CD4-positive, alpha-beta T cell treated with Interleukin-6 at 100 ng/mL for 8 hours (primary cell): ENCODE data around the gene WDFY3.

Experiments
- DNase-seq: peaks from one replicate; pipeline ENCODE4 v3.0.0-alpha.2; 2020; ENCODE audit warnings: mixed read lengths, low spot score

The WDFY3 gene, protein sequence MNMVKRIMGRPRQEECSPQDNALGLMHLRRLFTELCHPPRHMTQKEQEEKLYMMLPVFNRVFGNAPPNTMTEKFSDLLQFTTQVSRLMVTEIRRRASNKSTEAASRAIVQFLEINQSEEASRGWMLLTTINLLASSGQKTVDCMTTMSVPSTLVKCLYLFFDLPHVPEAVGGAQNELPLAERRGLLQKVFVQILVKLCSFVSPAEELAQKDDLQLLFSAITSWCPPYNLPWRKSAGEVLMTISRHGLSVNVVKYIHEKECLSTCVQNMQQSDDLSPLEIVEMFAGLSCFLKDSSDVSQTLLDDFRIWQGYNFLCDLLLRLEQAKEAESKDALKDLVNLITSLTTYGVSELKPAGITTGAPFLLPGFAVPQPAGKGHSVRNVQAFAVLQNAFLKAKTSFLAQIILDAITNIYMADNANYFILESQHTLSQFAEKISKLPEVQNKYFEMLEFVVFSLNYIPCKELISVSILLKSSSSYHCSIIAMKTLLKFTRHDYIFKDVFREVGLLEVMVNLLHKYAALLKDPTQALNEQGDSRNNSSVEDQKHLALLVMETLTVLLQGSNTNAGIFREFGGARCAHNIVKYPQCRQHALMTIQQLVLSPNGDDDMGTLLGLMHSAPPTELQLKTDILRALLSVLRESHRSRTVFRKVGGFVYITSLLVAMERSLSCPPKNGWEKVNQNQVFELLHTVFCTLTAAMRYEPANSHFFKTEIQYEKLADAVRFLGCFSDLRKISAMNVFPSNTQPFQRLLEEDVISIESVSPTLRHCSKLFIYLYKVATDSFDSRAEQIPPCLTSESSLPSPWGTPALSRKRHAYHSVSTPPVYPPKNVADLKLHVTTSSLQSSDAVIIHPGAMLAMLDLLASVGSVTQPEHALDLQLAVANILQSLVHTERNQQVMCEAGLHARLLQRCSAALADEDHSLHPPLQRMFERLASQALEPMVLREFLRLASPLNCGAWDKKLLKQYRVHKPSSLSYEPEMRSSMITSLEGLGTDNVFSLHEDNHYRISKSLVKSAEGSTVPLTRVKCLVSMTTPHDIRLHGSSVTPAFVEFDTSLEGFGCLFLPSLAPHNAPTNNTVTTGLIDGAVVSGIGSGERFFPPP (N-terminal part only)

DNA sequence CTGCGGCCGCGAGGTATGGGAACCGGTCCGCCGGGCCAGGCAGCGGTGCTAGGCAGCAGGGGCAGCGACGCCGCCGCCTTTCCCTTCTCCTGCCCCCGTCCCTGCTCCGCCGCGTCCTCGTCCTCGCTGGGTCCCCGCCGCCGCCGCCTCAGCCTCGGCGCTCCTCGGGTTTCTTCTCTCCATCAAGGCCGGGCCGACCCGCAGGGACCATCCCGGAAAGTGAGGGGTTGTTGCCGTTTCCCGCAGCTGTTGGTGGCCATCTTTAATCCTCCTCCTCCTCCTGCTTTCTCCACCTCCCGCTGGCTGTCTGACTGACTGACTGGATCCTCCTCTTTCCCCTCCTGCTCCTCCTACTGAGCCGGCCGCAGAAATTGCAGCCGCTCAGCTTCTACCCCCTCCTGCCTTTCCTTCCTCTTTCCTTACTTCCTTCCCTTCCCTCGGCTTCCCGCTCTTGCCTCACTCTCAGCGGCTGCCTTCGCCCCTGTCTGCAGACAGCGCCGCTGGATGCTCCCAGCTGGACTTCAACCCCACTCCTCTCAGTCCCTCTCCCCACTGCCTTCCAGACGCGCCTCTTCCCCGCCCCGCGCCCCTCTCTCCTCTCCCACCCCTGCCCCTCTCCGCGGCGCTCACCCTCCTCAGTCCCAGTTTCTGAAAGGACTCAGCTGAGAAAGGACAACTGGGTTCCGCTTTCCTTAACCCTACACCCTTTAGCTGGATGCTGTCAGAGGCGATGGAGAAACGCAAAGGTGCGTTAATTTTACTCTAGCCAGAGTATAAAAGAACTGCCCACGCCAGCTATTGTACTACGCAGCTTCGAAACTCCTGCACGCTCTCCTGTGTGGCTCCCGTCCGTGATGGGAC, at the start of gene WDFY3:
WDFY3 (minus strand) TSS at position 309 of the 861 bp plus-strand sequence. CDS start 106,099 bp downstream, outside the sequence.
- DNase-seq: no peak

DNA sequence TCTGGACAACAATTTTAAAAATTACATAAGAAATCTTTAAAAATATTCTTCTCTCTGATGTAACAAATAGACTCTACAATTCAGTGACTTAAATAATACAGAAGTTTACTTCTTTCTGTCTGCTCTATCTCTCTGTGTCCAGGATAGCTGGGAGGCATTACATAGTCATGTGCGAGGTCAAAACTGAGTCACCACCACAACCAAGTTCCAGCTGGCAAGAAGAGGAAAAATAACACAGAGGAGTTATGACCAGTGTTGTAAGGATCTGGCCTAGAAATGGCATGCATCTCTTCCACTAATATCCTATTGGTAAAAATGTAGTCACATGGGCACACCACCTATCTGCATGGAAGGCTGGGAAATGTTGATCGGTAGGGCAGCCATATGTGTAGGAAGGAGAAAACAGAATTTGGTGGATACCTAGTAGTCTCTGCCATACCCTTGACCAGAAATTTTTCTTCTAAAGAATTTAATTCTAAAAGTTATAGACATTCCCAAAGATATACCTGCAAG, 39.4 kb upstream of the WDFY3 start:
- no peak for DNase-seq

DNA sequence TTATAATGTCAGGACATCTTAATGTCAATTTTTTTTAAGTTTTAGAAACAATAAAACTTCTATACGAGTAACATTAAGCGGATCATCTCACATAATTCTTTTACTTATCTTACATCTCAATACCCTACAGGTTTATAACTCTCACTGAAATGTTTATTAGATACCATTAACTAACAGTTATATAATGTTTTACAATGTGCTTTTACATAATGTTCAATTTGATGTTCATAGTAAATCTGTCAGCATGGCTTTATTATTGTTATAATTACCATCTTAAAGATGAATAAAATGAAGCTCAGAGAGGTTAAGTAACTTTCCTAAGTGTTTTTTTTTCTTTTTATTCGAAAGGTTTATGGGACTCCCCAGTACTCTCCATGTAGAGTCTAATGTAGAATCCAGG, 33.9 kb upstream of the WDFY3 start:
- DNase-seq: no peak

DNA sequence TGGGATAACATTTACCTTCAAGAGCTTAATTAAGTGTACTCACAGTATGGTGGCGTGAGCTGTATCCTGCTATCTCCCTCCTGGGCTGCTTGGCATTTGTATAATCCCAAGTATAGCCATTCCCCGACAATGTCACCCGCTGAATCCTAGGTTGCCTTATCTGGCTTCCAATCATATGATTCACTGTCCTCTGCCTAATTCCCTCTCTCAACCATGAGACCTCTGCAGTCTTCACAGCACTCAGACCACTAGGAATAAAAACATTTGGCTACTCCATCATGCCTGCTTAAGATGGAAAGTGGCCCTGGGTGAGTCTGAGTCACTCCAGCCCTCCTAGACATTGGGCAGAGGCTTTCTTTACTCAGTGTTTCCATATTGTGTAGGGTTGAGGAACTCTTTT, 28.9 kb upstream of the WDFY3 start:
- DNase-seq: no peak

DNA sequence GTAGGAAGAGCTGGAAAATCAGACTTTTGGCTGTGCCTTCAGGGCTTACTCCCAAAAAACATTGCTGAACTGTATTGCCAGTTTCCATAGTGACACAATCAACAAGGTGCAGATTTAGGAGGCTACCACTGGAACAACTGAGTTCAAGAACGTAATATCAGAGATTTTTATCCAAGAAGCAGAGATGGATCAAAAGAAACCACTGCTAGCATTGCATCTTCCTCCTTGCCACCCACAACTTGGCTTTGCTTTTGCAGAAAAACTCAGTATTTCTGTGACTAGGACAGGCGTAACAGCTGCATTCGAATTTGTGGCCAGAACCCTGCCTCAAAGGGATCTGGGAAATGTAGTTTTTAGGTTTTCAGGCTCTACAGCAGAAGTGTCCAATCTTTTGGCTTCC, 27.8 kb upstream of the WDFY3 start:
- DNase-seq: no peak

DNA sequence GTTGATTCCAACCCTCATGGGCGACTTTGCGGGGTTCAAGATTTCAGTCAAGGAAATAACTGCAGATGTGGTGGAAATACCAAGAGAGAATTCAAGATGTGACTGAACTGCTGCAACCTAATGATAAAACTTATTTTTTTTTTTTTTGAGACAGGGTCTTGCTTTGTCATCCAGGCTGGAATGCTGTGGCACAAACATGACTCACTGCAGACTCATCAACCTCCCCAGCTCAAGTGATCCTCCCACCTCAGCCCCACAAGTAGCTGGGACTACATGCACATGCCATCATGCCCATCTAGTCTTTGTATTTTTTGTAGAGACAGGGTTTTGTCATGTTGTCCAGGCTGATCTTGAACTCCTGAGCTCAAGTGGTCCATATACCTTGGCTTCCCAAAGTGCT, 19.5 kb upstream of the WDFY3 start:
- no peak for DNase-seq

DNA sequence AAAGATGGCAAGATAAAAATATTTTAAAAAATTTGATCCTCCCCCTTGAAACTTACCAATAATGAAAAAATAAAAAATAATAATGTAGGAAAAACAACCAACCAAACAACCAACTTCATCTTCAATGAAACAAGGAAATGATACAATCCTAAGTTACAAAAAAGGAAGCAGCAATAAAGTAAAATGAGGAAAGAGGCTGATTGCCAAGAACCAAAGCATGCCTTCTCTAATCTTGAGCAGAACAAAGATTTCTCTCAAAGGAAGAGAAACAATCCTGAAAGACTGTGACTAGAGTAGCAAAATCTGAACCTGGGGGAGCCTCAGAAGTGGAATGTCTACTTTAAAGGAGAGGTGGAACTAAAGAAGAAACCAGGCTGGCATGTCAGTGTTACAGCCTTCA, 10.9 kb upstream of the WDFY3 start:
- no peak for DNase-seq

DNA sequence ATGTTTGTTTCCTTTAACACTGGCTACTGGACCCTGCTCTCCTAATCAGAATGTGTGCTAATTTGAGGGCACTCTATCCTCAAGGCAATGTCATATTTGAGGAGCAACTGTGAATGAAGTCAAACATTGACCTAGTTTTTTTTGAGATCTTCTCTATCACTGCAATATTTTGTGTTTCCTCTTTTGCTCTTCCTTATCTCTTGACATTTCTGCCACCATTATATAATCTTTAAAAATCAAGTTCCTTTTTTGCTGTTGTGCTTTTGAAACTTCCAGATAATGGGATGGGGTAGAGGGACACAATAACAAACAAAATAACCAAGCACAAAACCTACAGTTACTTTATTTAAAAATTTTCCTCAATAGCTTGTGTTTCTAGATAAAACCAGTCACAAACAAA, 7.4 kb upstream of the WDFY3 start:
- no peak for DNase-seq

DNA sequence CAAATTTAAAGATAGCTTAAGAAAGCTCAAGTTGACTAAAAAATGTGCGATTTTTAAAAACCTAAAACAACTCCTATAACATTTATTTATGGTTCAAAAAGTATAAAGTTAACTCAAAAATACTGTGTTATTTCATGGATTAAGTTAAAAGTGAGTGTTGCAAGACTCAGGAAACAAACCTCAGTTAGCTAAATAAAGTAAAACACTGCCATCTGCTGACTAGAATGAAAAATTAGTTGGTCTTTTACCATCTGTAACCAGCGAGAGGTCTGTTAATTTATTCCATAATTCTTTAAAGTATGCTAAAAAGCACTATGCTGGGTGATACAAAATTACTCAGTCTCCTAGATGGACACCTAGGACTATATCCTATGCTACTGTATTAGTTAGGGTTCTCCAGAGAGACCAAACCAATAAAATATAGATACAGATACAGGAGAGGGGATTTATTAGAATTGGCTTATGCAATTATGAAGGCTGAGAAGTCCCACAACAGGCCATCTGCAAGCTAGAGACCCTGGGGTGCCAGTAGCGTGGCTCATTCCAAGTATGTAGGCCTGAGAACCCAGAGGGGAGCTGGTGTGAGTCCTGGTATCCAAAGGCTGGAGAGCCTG, 4.9 kb upstream of the WDFY3 start:
- no peak for DNase-seq

DNA sequence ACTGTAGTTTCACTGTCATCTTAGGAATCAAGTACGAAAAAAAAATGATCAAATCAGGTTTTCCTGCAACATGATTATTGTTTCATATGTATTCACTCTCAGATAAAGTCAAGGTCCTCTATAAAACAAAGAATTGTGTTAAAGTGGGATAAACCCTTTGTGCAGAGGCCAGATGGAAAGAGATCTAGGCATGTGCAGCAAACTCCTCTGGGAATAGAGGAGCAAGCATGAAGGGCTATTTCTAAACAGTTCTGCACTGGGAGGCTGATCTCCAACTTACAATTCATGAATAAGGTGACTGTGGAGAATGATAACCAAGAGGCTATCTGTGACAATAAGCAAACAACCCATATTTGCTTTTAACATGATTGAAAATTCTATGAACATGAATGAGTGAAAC, 2.4 kb upstream of the WDFY3 start:
- DNase-seq: no peak

DNA sequence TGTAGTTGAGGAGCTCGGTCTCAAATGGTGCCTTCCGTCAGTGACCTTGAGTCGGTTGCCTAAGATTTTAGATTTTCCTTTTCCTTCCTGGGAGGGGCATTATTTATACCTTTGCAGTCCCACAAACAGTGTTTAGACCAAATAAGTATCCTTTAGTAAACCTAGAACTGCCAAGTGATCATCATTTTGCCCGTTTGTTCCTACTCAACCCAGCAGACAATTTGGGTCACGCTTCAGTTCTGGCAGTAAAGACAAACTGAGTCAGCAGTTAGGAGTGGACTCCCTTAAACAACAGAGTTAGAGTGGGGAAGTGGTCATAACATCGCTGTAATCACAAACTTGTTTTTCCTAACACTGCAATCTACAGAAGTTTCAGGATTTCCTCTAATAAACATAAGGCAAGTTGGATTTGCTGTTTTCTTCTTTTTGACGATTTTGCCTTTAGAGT, 777 bp upstream of the WDFY3 start:
- DNase-seq: no peak

DNA sequence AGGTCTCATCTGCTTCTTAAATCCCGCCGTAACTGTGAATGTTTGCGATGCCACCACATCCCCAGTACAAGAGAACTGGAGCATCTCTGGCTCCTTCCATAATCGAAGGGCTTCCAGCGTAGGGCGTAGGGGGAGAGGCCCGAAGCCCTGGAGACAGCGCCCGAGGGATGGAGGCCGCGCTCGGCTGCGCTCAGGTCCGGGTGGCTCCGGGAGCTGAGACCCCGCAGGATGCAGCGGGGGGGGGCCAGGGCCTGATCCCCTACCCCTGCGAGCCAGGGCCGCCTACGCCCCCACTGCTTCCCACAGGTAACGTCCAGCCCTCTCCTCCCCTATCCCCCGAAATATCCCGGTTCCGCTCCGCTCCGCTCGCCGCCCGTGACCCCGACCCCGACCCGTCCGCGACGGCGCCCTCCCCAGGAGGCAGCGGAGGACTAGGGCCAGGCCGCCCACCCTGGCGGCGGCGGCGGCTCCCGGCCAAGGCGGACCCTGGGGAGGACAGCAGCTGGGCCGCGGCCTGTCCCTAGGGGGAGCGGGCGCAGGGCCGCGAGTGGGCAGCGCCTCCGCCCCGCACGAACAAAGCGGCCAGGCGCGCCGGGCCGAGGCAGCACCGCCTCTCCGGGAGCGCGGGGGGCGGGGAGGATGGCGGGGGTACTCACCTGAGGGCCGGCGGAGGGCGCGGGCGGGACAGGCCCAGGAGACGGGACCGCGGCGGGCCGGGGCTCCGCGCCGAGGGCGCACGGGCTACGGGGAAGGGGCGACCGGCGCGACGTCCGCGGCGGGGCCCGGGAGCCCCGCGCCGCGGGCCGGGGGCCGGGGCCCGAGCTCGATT, 723 bp downstream of the WDFY3 start:
- DNase-seq: no peak

DNA sequence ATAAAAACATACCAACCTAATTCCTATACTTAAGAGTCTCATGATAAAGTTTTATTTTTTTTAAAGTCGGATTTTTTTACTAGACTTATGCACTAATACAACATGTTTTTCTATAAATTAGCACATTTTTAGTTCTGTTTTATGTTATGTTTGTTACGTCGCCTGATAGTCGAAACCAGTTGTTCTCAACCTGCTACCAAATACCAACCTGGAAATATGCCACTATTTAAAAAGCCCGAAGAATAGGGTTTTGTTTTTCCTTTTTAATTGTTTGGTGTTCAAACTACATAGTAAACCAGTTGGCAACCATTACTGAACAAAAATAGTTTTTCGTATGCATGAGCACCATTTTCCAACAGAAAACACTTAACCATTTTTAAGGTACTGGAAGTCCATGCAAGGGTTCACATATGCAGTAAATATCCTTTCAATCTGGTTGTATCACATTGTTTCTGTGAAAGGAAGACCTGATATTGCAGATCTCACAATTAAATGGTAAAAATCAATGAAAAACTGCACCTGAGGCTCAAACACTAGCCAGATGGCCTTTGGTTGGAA, 1.4 kb downstream of the WDFY3 start:
- no peak for DNase-seq

DNA sequence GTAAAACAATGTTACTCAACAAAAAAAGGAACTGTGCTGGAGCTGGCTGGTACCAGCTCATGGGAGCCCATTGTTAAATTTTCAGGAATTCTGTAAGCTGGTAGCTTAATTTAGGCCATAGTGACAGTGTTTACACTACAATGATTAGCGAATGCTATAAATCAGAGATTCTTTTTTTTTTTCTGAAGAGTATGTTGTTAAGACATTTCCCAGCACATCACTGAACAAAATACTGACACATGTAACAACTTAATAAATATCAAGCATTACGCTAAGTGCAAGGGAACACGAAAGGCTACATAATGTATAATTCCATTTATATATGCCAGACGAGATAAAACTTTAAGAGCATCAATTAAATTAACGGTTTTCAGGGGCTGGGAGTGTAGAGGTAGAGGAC, 4.4 kb downstream of the WDFY3 start:
- no peak for DNase-seq

DNA sequence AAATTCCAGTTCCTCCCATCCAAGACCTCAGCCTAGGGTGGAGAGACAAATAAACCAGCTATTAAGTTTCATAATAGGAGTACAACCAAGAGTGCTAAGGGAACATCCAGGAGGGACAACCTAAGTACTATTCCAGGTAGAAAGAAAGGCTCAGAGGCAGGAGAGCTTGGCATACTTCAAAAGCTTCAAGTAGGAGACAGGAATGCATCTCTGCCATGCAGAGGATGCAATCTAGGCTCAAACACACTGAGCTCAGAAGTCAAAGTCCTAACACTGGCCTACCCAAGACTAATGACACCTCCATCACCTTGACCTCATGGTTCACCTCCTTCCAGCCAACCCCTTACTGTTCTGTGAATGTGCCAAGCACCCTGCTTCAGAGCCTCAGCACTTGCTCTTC, 8.1 kb downstream of the WDFY3 start:
- no peak for DNase-seq

DNA sequence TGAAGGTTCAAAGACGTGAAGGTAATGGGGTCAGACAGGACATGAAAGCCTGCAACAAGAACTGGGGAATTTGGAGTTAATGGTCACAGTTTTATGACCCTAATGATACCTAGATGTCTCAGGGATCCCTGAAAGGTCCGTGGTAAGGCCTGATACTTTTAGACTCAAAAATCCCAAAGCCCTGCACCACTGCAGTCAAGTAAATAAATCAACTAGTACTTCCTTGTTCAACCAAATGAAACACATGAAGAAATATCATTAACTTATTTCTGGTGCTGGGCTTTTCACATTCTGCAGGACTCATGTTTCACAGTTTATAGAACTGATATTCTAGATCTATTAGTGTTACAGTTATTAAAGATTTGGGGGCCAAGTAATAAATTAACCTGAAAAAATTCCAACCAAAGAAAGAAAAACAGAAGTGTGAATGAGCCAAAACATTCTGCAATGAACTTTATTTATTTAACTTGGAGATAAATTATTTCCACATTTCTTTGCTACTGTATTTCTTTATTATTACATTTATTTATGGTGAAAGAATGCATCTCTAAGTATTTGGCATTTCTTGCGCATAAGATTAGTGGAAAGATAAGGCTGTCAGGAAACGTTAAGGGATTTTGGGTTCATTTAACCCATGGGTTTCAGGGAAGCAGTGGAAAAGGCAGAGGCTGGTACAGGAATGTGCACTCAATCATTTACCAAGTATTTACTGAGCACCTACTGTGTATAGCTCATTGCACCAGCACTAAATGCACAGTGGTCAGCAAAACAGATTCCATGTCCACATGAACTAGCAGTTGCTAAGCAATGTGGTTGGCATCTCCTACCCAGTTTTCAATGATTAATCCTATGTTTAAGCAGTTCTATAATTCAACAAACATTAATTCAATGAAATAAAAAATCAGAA, 8.7 kb downstream of the WDFY3 start:
- no peak for DNase-seq

DNA sequence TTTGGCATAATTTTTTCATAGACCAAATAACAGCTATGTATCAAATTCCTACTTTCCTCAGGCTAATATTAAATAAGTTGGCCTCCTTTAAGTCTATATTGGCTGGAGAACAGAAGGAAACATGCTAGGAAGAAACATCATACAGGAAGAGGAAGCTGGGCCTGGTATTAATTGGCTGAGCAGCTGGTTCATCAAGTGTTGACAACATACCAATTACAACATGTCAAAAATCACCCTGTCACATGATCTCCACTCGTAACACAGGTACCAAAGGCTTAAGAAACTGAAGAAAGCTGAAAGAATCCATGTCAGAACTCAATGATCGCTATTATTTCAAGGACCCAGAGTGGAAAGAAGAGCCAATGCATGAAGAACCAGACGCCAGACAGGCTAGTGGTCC, 10.5 kb downstream of the WDFY3 start:
- DNase-seq: no peak

DNA sequence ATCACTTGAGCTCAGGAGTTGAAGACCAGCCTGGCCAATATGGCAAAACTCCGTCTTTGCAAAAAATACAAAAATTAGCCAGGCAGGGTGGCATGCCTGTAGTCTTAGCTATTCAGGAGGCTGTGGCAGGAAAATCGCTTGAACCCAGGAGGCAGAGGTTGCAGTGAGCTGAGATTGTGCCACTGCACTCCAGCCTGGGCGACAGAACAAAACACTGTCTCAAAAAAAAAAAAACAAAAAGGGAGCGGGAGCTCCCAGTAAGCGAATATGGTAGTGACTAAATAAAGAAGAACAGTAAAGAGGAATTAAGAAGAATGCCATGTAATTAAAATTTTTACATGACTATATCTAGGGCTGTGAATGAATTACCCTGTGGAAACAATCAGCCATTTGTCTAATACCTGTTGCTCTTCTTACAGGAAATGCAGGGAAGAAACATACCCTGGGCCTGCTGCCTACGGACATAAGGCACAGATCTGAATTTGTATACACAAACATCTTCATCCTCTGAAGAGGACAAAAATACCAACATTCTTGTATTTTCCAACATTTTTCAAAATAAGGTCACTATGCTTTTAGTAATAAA, 11.4 kb downstream of the WDFY3 start:
- DNase-seq: no peak
